ENCODE data around the gene PLXNB3.

PLXNB3 gene

GRCh38 chrX:153793291-153793690 is 29.2 kb downstream of the PLXNB3 start:
- no peak for DNase-seq (ENCODE audit: low read depth)

DNA sequence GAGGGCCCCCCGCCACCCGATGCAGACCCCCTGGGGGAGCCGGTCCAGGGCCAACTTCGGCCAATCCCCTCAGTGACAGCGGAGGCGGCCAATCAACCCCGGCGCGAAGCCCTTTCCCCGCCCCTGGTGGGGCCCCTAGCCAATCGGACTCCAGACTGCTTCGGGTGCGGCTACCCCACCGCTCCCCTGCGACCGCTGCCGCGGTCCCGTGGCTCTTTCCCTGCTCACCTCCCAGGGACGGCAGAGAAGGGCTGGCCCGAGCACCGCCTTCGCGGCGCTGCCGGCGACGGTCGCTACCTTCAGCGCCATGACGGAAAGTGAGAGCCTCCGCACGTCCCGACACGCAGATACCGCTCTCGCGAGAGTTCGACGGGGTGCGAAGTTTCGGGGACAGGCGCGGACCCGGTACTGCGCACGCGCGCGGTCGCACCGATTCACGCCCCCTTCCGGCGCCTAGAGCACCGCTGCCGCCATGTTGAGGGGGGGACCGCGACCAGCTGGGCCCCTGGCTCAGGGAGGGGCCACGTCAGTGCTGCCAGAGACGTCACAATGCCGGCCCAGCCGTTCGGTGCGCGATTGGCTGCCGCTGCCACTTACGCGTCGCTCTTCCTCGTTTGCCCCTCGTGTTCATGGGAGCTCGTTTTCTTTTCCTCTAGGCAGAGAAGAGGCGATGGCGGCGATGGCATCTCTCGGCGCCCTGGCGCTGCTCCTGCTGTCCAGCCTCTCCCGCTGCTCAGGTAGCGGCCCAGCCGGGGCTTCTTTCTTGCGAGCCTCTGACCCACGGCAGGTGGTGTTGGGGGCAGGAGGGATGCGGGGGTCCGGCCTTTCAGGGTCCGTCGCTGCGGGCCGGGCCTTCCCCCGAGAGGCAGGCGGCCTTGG is 30.2 kb downstream of the PLXNB3 start, which contains the start of the genes IDH3G and SSR4:
Gene IDH3G (minus strand): TSS at position 358 of the 879 bp plus-strand sequence. CDS start 49 bp downstream, at position 309.
Gene SSR4 (plus strand): TSS at position 651 of the 879 bp plus-strand sequence. CDS start 20 bp downstream, at position 671.
- peak; percentile 66 for DNase-seq (ENCODE audit: low read depth)

- DNase-seq (ENCODE audit: low read depth): no peak
These were observed 31.1 kb downstream of the PLXNB3 start for GRCh38 chrX:153794897-153795816.

DNA sequence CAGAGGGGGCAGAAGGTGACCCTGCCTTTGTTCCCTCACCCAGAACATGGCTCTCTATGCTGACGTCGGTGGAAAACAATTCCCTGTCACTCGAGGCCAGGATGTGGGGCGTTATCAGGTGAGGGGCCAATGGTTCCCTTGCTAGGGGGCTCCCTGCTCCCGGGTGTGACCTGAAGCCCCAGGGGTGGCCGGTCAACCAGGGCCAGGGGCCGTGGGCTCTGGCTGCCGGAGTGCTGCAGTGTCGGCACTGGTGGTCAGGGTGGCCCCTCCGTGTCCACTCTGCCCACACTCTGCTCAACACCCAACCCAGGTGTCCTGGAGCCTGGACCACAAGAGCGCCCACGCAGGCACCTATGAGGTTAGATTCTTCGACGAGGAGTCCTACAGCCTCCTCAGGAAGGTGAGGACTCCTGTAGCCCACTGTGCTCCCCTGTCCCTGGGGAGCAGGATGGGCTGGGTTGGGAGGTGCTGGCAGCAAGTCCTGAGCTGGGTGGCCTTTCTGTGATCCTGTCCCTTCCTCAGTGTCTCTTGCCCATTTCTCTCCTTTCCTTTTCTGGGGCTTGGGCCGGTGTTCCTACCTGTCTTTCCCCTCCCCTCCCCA is 33.5 kb downstream of the PLXNB3 start:
- DNase-seq (ENCODE audit: low read depth): no peak

- DNase-seq (ENCODE audit: low read depth): no peak
These were observed 35.3 kb downstream of the PLXNB3 start for GRCh38 chrX:153799326-153799725.

- no peak for DNase-seq (ENCODE audit: low read depth)
These were observed 36.2 kb downstream of the PLXNB3 start for GRCh38 chrX:153800177-153800722.

GRCh38 chrX:153800746-153801145 is 36.7 kb downstream of the PLXNB3 start:
- DNase-seq (ENCODE audit: low read depth): no peak

GRCh38 chrX:153801669-153802068 is 37.6 kb downstream of the PLXNB3 start:
- no peak for DNase-seq (ENCODE audit: low read depth)

GRCh38 chrX:153802513-153803045 is 38.5 kb downstream of the PLXNB3 start:
- DNase-seq (ENCODE audit: low read depth): no peak

GRCh38 chrX:153803211-153804099 is 39.4 kb downstream of the PLXNB3 start:
- no peak for DNase-seq (ENCODE audit: low read depth)

DNA sequence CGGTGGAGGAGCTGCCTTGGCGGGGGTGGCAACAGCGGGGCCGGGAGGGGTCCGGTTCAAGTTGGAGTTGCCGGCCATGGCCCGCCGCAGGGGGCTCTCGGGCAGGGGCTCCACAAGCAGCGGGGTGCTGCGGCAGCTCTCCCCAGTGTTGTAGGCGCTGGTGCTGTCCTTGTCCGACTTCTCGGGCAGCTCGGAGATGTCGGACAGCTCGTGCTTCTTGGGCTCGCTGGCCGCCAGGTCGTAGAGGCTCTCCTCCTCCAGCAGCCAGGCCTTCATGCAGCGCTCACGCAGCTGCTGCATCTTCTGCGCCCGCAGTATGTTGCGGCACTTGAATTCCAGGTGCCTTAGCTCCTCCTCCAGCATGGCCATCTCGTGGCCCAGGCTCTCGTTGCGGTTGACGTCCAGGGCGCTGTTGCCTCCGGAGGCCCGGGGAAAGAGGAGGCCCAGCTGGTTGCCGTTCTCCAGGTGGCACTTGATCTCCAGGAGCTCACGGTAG is 40.1 kb downstream of the PLXNB3 start:
- DNase-seq (ENCODE audit: low read depth): no peak

DNA sequence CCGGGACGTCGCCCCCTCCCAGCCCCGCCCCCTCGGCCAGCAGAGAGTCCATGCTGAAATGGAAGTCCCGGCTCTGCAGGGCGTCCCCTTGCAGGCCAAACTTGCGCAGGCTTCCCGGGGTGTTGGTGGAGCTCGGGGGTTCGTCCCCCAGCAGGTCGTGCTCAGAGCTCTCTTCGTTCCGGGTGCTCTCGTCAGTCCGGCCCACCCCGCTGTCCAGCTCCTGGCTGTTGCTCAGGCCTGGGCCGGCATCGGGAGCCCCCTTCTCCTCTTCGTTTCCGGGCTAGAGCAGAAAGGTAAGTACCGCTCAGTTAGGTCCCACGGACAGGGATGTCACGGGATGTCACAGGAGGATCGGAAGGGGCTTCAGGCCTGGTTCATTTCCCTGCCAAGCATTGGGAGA is 40.6 kb downstream of the PLXNB3 start:
- DNase-seq (ENCODE audit: low read depth): no peak

DNA sequence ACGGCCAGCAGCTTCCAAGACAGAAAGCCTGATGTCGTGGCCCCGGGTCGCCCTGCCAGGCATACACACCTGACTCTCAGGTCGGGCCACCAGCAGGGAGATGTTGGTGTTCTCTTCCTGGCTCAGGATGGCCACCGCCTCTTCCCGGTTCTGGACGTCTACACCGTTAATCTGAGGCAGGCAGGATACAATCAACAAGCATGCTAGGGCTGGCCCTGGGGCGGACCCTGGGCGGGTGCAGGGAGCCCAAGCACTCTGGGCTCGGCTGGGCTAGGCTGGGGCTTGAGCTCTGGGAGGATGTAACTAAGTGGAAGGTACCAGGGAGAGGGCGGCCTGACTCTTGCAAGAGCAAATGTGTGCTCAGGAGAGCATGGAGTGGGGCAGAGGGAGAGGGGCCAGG is 41.4 kb downstream of the PLXNB3 start:
- no peak for DNase-seq (ENCODE audit: low read depth)

DNA sequence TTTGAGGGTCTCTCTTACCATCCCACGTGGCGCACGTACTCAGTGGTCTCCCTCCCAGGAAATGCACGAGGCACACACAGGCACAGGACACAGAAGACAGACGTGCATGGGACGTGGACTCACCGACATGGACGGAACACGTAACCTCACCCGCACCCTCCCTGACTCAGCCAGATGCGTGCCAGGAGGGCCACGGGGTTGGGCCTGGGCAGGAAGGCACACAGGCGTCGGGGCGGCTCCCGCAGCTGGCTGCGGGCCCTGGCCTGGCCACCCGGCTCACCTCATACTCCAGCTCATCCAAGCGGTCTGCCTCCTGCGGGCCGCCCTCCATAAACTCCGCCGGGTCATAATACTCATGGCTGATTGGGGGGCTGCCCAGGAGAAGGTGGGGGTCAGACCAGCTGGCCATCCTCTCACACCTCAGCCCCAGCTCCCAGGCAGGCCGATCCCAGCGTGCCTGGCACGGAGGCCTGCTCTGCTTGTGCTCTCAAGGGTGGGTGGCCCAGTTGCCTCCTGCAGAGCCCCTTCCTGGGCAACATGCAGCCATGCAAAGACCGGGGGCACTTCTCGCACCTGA is 43.0 kb downstream of the PLXNB3 start:
- no peak for DNase-seq (ENCODE audit: low read depth)

GRCh38 chrX:153807976-153808375 is 43.9 kb downstream of the PLXNB3 start:
- no peak for DNase-seq (ENCODE audit: low read depth)

GRCh38 chrX:153812220-153812619 is 48.2 kb downstream of the PLXNB3 start:
- DNase-seq (ENCODE audit: low read depth): no peak

GRCh38 chrX:153813161-153813560 is 49.1 kb downstream of the PLXNB3 start:
- no peak for DNase-seq (ENCODE audit: low read depth)

GRCh38 chrX:153814591-153815315 is 50.7 kb downstream of the PLXNB3 start:
- DNase-seq (ENCODE audit: low read depth): no peak
